ENCODE data around the gene RASGEF1C. TPM values are rescaled to one million over a fixed set of nuclear protein-coding genes. Genes with fewer than 3 reads are reported as not detected.

Gene RASGEF1C
- total RNA-seq, 1 donor from 2014 or later: 1.1 TPM

- no peak for DNase-seq (ENCODE audit: low spot score)
Observed at GRCh38 chr5:180119903-180120236, 89.1 kb downstream of the RASGEF1C start.

GRCh38 chr5:180119031-180119902 is 89.7 kb downstream of the RASGEF1C start:
- DNase-seq (ENCODE audit: low spot score): no peak

- no peak for DNase-seq (ENCODE audit: low spot score)
Observed at GRCh38 chr5:180118391-180118791, 90.6 kb downstream of the RASGEF1C start.

GRCh38 chr5:180117000-180117725 is 91.8 kb downstream of the RASGEF1C start:
- DNase-seq (ENCODE audit: low spot score): no peak

- DNase-seq (ENCODE audit: low spot score): no peak
Observed at GRCh38 chr5:180116077-180116999, 92.7 kb downstream of the RASGEF1C start.

- DNase-seq (ENCODE audit: low spot score): no peak
Observed at GRCh38 chr5:180115326-180116076, 93.5 kb downstream of the RASGEF1C start.

- no peak for DNase-seq (ENCODE audit: low spot score)
Observed at GRCh38 chr5:180114304-180115003, 94.6 kb downstream of the RASGEF1C start.

GRCh38 chr5:180113660-180114303 is 95.2 kb downstream of the RASGEF1C start:
- no peak for DNase-seq (ENCODE audit: low spot score)

GRCh38 chr5:180112181-180112861 is 96.7 kb downstream of the RASGEF1C start:
- no peak for DNase-seq (ENCODE audit: low spot score)

GRCh38 chr5:180111273-180112002 is 97.6 kb downstream of the RASGEF1C start:
- no peak for DNase-seq (ENCODE audit: low spot score)

- no peak for DNase-seq (ENCODE audit: low spot score)
Observed at GRCh38 chr5:180109920-180110319, 99.1 kb downstream of the RASGEF1C start.

GRCh38 chr5:180107005-180107404 is 102.0 kb downstream of the RASGEF1C start:
- DNase-seq (ENCODE audit: low spot score): no peak

- no peak for DNase-seq (ENCODE audit: low spot score)
Observed at GRCh38 chr5:180105827-180106312, 103.1 kb downstream of the RASGEF1C start.

GRCh38 chr5:180104168-180104530 is 104.9 kb downstream of the RASGEF1C start:
- DNase-seq (ENCODE audit: low spot score): no peak

- no peak for DNase-seq (ENCODE audit: low spot score)
Observed at GRCh38 chr5:180103487-180104167, 105.4 kb downstream of the RASGEF1C start.

GRCh38 chr5:180102636-180103035 is 106.4 kb downstream of the RASGEF1C start:
- no peak for DNase-seq (ENCODE audit: low spot score)

- DNase-seq (ENCODE audit: low spot score): no peak
Observed at GRCh38 chr5:180101451-180102105, 107.4 kb downstream of the RASGEF1C start.
